Astrocyte (in vitro differentiated cells and primary cell): Measurements from ENCODE around the gene MYO3B. TPM values are rescaled to one million over a fixed set of nuclear protein-coding genes. Genes with fewer than 3 reads are reported as not detected.

Source experiments
- DNase-seq: peaks from one replicate; pipeline ENCODE4 v3.0.0-alpha.2; 2010; ENCODE audit warnings: low read depth
- FAIRE-seq: peaks from 2 replicates; lab custom pipeline; 2011; peaks lifted over from hg19 to GRCh38; lab: Jason Lieb, UNC
- H2AFZ ChIP-seq: 2 replicates; pipeline ENCODE4 v1.6.0; 2012; ENCODE audit warnings: low read depth, low read length, inconsistent platforms
- H3K27ac ChIP-seq: 2 replicates; pipeline ENCODE4 v1.5.1; 2011; ENCODE audit warnings: low read depth, low read length, inconsistent platforms
- H3K27me3 ChIP-seq: 2 replicates; pipeline ENCODE4 v1.6.0; 2011; ENCODE audit warnings: low read length, inconsistent platforms; ENCODE audit not compliant: insufficient read depth
- H3K36me3 ChIP-seq: 2 replicates; pipeline ENCODE4 v1.5.1; 2011; ENCODE audit warnings: low read length, inconsistent platforms; ENCODE audit not compliant: insufficient read depth
- H3K4me1 ChIP-seq: 2 replicates; pipeline ENCODE4 v1.5.1; 2011; ENCODE audit warnings: low read length, inconsistent platforms; ENCODE audit not compliant: insufficient read depth
- H3K4me2 ChIP-seq: 2 replicates; pipeline ENCODE4 v1.6.0; 2012; ENCODE audit warnings: low read length, inconsistent platforms
- H3K4me3 ChIP-seq: 2 replicates; pipeline ENCODE4 v1.5.1; 2011; ENCODE audit warnings: low read depth, mild to moderate bottlenecking, low read length, inconsistent platforms; ENCODE audit not compliant: insufficient read depth
- H3K79me2 ChIP-seq: 2 replicates; pipeline ENCODE4 v1.6.0; 2012; ENCODE audit warnings: mild to moderate bottlenecking, low read length, inconsistent platforms; ENCODE audit not compliant: insufficient read depth
- H3K9ac ChIP-seq: 2 replicates; pipeline ENCODE4 v1.6.0; 2012; ENCODE audit warnings: mild to moderate bottlenecking, low read length, inconsistent platforms
- H3K9me3 ChIP-seq: 2 replicates; pipeline ENCODE4 v1.5.1; 2012; ENCODE audit warnings: low read depth, mild to moderate bottlenecking, low read length, inconsistent platforms; ENCODE audit not compliant: insufficient read depth
- H4K20me1 ChIP-seq: 2 replicates; pipeline ENCODE4 v1.6.0; 2012; ENCODE audit warnings: low read length, inconsistent platforms; ENCODE audit not compliant: insufficient read depth
- H3K27ac Mint-ChIP-seq: one replicate; pipeline ENCODE4 v1.8.0; 2021; ENCODE audit warnings: mild to moderate bottlenecking, mixed read lengths; ENCODE audit not compliant: unreplicated experiment
- H3K27me3 Mint-ChIP-seq: one replicate; pipeline ENCODE4 v1.8.0; 2021; ENCODE audit warnings: low read depth, mixed read lengths; ENCODE audit not compliant: unreplicated experiment
- H3K36me3 Mint-ChIP-seq: one replicate; pipeline ENCODE4 v1.8.0; 2021; ENCODE audit warnings: low read depth, mixed read lengths; ENCODE audit not compliant: unreplicated experiment
- H3K4me1 Mint-ChIP-seq: one replicate; pipeline ENCODE4 v1.8.0; 2021; ENCODE audit warnings: low read depth, mixed read lengths; ENCODE audit not compliant: unreplicated experiment
- H3K4me3 Mint-ChIP-seq: one replicate; pipeline ENCODE4 v1.8.0; 2021; ENCODE audit warnings: mild to moderate bottlenecking, moderate library complexity, mixed read lengths; ENCODE audit not compliant: unreplicated experiment
- H3K9me3 Mint-ChIP-seq: one replicate; pipeline ENCODE4 v1.8.0; 2021; ENCODE audit warnings: mild to moderate bottlenecking, mixed read lengths; ENCODE audit not compliant: unreplicated experiment
- EZH2 ChIP-seq: IDR thresholded peaks from 2 replicates; pipeline ENCODE4 v1.6.1; 2012; ENCODE audit warnings: mild to moderate bottlenecking, low read length, inconsistent platforms; ENCODE audit not compliant: insufficient read depth
- total RNA-seq: library from RNA; stranded (reverse); gene quantifications from 2 replicates; pipeline ENCODE4 v1.2.1, GENCODE V29; 2021
- TF ChIP-seq, protein P1 (sequence below): IDR thresholded peaks from 2 replicates; pipeline ENCODE4 v1.5.1; 2011; ENCODE audit warnings: low read depth, mild to moderate bottlenecking, inconsistent platforms, low read length, moderate library complexity; ENCODE audit not compliant: insufficient read depth

MYO3B gene
- total RNA-seq, 1 donor from 2014 or later = not detected

GRCh38 chr2:170140561-170140960, 37.4 kb upstream of the MYO3B start:
- Histone ChIP-seq H3K4me2 (no peak overlapping the region), H2AFZ (no peak overlapping the region), H4K20me1 (no peaks in the 10 kb centered on the region), H3K9me3 (no peaks in the 10 kb centered on the region), H3K36me3 (no peaks in the 10 kb centered on the region), H3K79me2 (no peaks in the 10 kb centered on the region), H3K27me3 (no peaks in the 10 kb centered on the region), H3K4me1 (no peaks in the 10 kb centered on the region), H3K27ac (no peak overlapping the region), H3K9ac (no peak overlapping the region), H3K4me3 (no peak overlapping the region)
- H3K9me3 Mint-ChIP-seq = no peaks in the 10 kb centered on the region
- no peak overlapping the region for H3K4me3 Mint-ChIP-seq
- peak overlapping the region; percentile 63 for H3K27ac Mint-ChIP-seq
- peaks cover 12% of the 10 kb centered on the region for H3K4me1 Mint-ChIP-seq
- H3K27me3 Mint-ChIP-seq = peaks cover 3% of the 10 kb centered on the region
- TF ChIP-seq, protein P1, sequence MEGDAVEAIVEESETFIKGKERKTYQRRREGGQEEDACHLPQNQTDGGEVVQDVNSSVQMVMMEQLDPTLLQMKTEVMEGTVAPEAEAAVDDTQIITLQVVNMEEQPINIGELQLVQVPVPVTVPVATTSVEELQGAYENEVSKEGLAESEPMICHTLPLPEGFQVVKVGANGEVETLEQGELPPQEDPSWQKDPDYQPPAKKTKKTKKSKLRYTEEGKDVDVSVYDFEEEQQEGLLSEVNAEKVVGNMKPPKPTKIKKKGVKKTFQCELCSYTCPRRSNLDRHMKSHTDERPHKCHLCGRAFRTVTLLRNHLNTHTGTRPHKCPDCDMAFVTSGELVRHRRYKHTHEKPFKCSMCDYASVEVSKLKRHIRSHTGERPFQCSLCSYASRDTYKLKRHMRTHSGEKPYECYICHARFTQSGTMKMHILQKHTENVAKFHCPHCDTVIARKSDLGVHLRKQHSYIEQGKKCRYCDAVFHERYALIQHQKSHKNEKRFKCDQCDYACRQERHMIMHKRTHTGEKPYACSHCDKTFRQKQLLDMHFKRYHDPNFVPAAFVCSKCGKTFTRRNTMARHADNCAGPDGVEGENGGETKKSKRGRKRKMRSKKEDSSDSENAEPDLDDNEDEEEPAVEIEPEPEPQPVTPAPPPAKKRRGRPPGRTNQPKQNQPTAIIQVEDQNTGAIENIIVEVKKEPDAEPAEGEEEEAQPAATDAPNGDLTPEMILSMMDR = no peak
- no peak for TF ChIP-seq EZH2
- DNase-seq (no peak), FAIRE-seq (no peak)
- no peaks in the 10 kb centered on the region for H3K36me3 Mint-ChIP-seq

DNA sequence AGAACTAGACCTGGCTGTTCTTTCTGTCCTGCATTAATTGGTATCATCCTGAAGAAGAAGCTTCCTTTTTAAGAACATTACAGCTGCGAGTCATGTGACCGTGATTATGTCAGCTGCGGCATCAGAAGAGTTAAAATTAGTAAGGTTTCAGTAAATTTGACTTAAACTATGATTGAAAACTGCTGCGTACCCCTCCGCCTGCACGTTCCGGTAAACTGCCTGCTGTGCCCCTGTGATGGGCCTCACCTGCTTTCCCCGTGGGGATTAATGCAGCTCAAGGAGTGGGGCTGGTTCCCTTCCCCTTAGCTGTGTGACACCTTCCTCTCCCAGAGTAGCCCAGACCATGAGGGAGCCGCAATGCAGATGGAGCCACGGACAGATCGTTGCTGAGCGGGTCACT, 36.1 kb upstream of the MYO3B start:
- peaks cover 3% of the 10 kb centered on the region for H3K27me3 Mint-ChIP-seq
- H3K4me1 Mint-ChIP-seq = peaks cover 15% of the 10 kb centered on the region
- H3K27me3 ChIP-seq = no peaks in the 10 kb centered on the region
- no peak overlapping the region for H3K4me3 ChIP-seq
- no peak for FAIRE-seq
- no peak overlapping the region for H3K9ac ChIP-seq
- DNase-seq = no peak
- H3K27ac Mint-ChIP-seq = no peak overlapping the region
- H3K27ac ChIP-seq = no peak overlapping the region
- no peaks in the 10 kb centered on the region for H3K4me1 ChIP-seq
- H4K20me1 ChIP-seq = no peaks in the 10 kb centered on the region
- H3K9me3 ChIP-seq = no peaks in the 10 kb centered on the region
- no peaks in the 10 kb centered on the region for H3K79me2 ChIP-seq
- no peaks in the 10 kb centered on the region for H3K36me3 Mint-ChIP-seq
- H3K36me3 ChIP-seq = no peaks in the 10 kb centered on the region
- no peak overlapping the region for H2AFZ ChIP-seq
- no peak overlapping the region for H3K4me2 ChIP-seq
- H3K4me3 Mint-ChIP-seq = no peak overlapping the region
- no peaks in the 10 kb centered on the region for H3K9me3 Mint-ChIP-seq
- TF ChIP-seq, protein P1 = no peak
- no peak for TF ChIP-seq EZH2

DNA sequence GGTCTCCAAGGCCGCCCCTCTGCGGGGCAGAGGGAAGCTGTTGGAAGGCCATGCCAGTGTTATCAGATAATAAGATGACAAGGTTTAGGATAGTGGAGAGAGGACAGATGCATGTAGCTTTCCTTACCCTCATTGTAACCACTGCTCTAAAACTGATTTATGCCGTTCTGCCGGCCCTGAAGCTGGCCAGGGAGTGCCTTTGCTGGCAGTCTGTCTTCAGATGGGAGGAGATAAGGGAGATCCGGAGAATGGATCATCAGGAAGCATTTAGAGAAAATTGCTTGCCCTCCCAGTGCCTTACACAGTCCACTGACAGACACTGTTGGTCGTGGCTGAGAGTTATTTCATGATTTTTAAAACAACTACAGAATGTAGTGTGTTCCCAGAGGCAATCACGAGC, 35.4 kb upstream of the MYO3B start:
- no peaks in the 10 kb centered on the region for H3K4me1 ChIP-seq
- H3K9ac ChIP-seq = no peak overlapping the region
- H2AFZ ChIP-seq = no peak overlapping the region
- no peaks in the 10 kb centered on the region for H3K9me3 ChIP-seq
- no peak overlapping the region for H3K4me3 Mint-ChIP-seq
- H4K20me1 ChIP-seq = no peaks in the 10 kb centered on the region
- H3K4me3 ChIP-seq = no peak overlapping the region
- no peak overlapping the region for H3K4me2 ChIP-seq
- H3K27ac Mint-ChIP-seq = no peak overlapping the region
- TF ChIP-seq EZH2 = no peak
- TF ChIP-seq, protein P1 = no peak
- H3K9me3 Mint-ChIP-seq = no peaks in the 10 kb centered on the region
- FAIRE-seq (no peak), DNase-seq (no peak)
- H3K36me3 ChIP-seq = no peaks in the 10 kb centered on the region
- H3K27ac ChIP-seq = no peak overlapping the region
- peaks cover 3% of the 10 kb centered on the region for H3K27me3 Mint-ChIP-seq
- H3K36me3 Mint-ChIP-seq = no peaks in the 10 kb centered on the region
- no peaks in the 10 kb centered on the region for H3K79me2 ChIP-seq
- H3K27me3 ChIP-seq = no peaks in the 10 kb centered on the region
- peaks cover 15% of the 10 kb centered on the region for H3K4me1 Mint-ChIP-seq
